Fibroblast of skin of left quadriceps (primary cell): ENCODE data around the gene ANXA2R.
A peak's percentile ranks its signal among the peaks of the same experiment; 100 is the strongest.
"Not testable (repeated sequence)": the region's sequence is repeated elsewhere in the genome, so short reads cannot be mapped to it uniquely, and the experiment has no call there.

Experiments used
- DNase-seq, 2 experiments: peaks; one replicate each; pipeline ENCODE4 v3.0.0-alpha.2; 2013; ENCODE audit warnings: low read depth in 2 of 2

ANXA2R gene

GRCh38 chr5:43033841-43034590 is 6.1 kb downstream of the ANXA2R start:
- DNase-seq: no peak

- DNase-seq: no peak
Measured at GRCh38 chr5:43027054-43027785, 12.9 kb downstream of the ANXA2R start.

GRCh38 chr5:43025184-43025950 is 14.8 kb downstream of the ANXA2R start:
- DNase-seq: not testable (repeated sequence)

GRCh38 chr5:43024217-43024616 is 15.9 kb downstream of the ANXA2R start:
- DNase-seq: no peak

GRCh38 chr5:43021151-43021550 is 19.0 kb downstream of the ANXA2R start:
- DNase-seq: no peak

GRCh38 chr5:43020399-43020746 is 19.7 kb downstream of the ANXA2R start:
- no peak for DNase-seq

- peak; percentile 72 to 73 for DNase-seq
Measured at GRCh38 chr5:43019614-43020398, 20.3 kb downstream of the ANXA2R start.

GRCh38 chr5:43019291-43019613 is 20.9 kb downstream of the ANXA2R start:
- DNase-seq: no peak

GRCh38 chr5:43017428-43017815 is 22.7 kb downstream of the ANXA2R start:
- DNase-seq: no peak

GRCh38 chr5:43016217-43016779 is 23.8 kb downstream of the ANXA2R start:
- no peak for DNase-seq

GRCh38 chr5:43014522-43014921 is 25.6 kb downstream of the ANXA2R start:
- no peak for DNase-seq

GRCh38 chr5:43010935-43011315 is 29.2 kb downstream of the ANXA2R start:
- no peak for DNase-seq

GRCh38 chr5:43008363-43009153 is 31.6 kb downstream of the ANXA2R start:
- peak; percentile 90 for DNase-seq

GRCh38 chr5:43007911-43008362 is 32.2 kb downstream of the ANXA2R start:
- DNase-seq: peak in 1 of 2 experiments; percentile 61

- peak; percentile 86 to 87 for DNase-seq
Measured at GRCh38 chr5:43007246-43007910, 32.7 kb downstream of the ANXA2R start.

- no peak for DNase-seq
Measured at GRCh38 chr5:43006424-43007202, 33.5 kb downstream of the ANXA2R start.

GRCh38 chr5:43005031-43005430 is 35.1 kb downstream of the ANXA2R start:
- DNase-seq: no peak

- DNase-seq: no peak
Measured at GRCh38 chr5:43001748-43002147, 38.4 kb downstream of the ANXA2R start.

- no peak for DNase-seq
Measured at GRCh38 chr5:43000914-43001313, 39.2 kb downstream of the ANXA2R start.
